Thoracic aorta (tissue), 2 donors: Measurements from ENCODE around the gene NLN. TPM values are rescaled to one million over a fixed set of nuclear protein-coding genes. Genes with fewer than 3 reads are reported as not detected.
"Not testable (repeated sequence)": the region's sequence is repeated elsewhere in the genome, so short reads cannot be mapped to it uniquely, and the experiment has no call there.

Experiments
- ATAC-seq: fragments of 150-250 bp; one replicate; pipeline ENCODE4 v1.8.0; 2017; ENCODE audit warnings: low read depth; ENCODE audit not compliant: insufficient number of reproducible peaks, low FRiP score
- DNase-seq: peaks from one replicate; pipeline ENCODE4 v3.0.0-alpha.2; 2020; ENCODE audit warnings: low spot score
- H3K27ac ChIP-seq, 2 donors: fragments of 200-600 bp; sonication (generic); 1 replicate in 1 of 2; 2 replicates in 1 of 2; pipeline ENCODE4 v1.5.1; 2016; ENCODE audit warnings: mild to moderate bottlenecking in 2 of 2, moderate library complexity in 2 of 2
- H3K27me3 ChIP-seq: fragments of 200-600 bp; sonication (generic); replicated peaks from 2 replicates; pipeline ENCODE4 v1.6.0; 2016; ENCODE audit warnings: mild to moderate bottlenecking; ENCODE audit not compliant: insufficient read depth
- H3K36me3 ChIP-seq: fragments of 200-600 bp; sonication (generic); one replicate; pipeline ENCODE4 v1.5.1; 2016
- H3K4me1 ChIP-seq, 2 donors: fragments of 200-600 bp; sonication (generic); 1 replicate in 1 of 2; 2 replicates in 1 of 2; pipeline versions ENCODE4 v1.5.1 to v1.6.0; 2016; ENCODE audit warnings: low read depth in 2 of 2, mild to moderate bottlenecking in 1 of 2; ENCODE audit not compliant: control insufficient read depth in 1 of 2
- H3K4me3 ChIP-seq: fragments of 200-600 bp; sonication (generic); 2 replicates; pipeline ENCODE4 v1.5.1; 2016; ENCODE audit warnings: mild to moderate bottlenecking
- H3K9me3 ChIP-seq: fragments of 200-600 bp; sonication (generic); 2 replicates; pipeline ENCODE4 v1.5.1; 2016
- CTCF ChIP-seq: fragments of 200-600 bp; sonication (generic); IDR thresholded peaks from one replicate; pipeline ENCODE4 v1.5.1; 2019; ENCODE audit warnings: antibody characterized with exemption
- total RNA-seq, 2 donors: library from RNA; depleted of rRNA; stranded (reverse); fragments of >200 nt; gene quantifications; one replicate each; pipeline versions ENCODE4 v1.1.0 to v1.2.3, GENCODE V29; 2016

The NLN gene
- total RNA-seq, 2 donors from 2014 or later, result 6.8 to 24.1 TPM

GRCh38 chr5:65721050-65721719 is 820 bp upstream of the NLN start:
- no peaks in the 10 kb centered on the region for H3K36me3 ChIP-seq
- H3K9me3 ChIP-seq, result no peaks in the 10 kb centered on the region
- no peak for TF ChIP-seq CTCF
- ATAC-seq (peak; percentile 17), DNase-seq (peak; percentile 15)
- peak overlapping the region; percentile 82 for H3K4me3 ChIP-seq
- H3K27ac ChIP-seq, result peak overlapping the region; percentile 62 to 76
- H3K4me1 ChIP-seq, result peaks cover 8 to 39% of the 10 kb centered on the region in 2 donors
- H3K27me3 ChIP-seq, result no peaks in the 10 kb centered on the region

- Histone ChIP-seq H3K4me1 (peaks cover 8 to 39% of the 10 kb centered on the region in 2 donors), H3K36me3 (no peaks in the 10 kb centered on the region), H3K27me3 (no peaks in the 10 kb centered on the region), H3K9me3 (no peaks in the 10 kb centered on the region), H3K27ac (peak overlapping the region; percentile 36 to 76), H3K4me3 (peak overlapping the region; percentile 82)
- ATAC-seq, result no peak
- no peak for DNase-seq
- TF ChIP-seq CTCF, result no peak
Observed at GRCh38 chr5:65722575-65723403, 784 bp downstream of the NLN start.

GRCh38 chr5:65727491-65728156 is 5.6 kb downstream of the NLN start:
- no peak overlapping the region for H3K4me3 ChIP-seq
- H3K4me1 ChIP-seq, result peaks cover 0 to 13% of the 10 kb centered on the region in 2 donors
- H3K27ac ChIP-seq, result no peak overlapping the region
- H3K36me3 ChIP-seq, result no peaks in the 10 kb centered on the region
- no peak for TF ChIP-seq CTCF
- DNase-seq, result no peak
- ATAC-seq, result no peak
- no peaks in the 10 kb centered on the region for H3K9me3 ChIP-seq
- no peaks in the 10 kb centered on the region for H3K27me3 ChIP-seq

GRCh38 chr5:65728218-65728617 is 6.2 kb downstream of the NLN start:
- TF ChIP-seq CTCF, result no peak
- Histone ChIP-seq H3K4me1 (peaks cover 0 to 13% of the 10 kb centered on the region in 2 donors), H3K4me3 (no peak overlapping the region), H3K27ac (no peak overlapping the region), H3K27me3 (no peaks in the 10 kb centered on the region), H3K36me3 (no peaks in the 10 kb centered on the region), H3K9me3 (no peaks in the 10 kb centered on the region)
- ATAC-seq (no peak), DNase-seq (no peak)

- no peaks in the 10 kb centered on the region for H3K9me3 ChIP-seq
- no peak for TF ChIP-seq CTCF
- no peak for ATAC-seq
Observed at GRCh38 chr5:65730910-65731309, 8.9 kb downstream of the NLN start.

GRCh38 chr5:65732046-65732445 is 10.0 kb downstream of the NLN start:
- not testable (repeated sequence) for H3K36me3 ChIP-seq, H3K9me3 ChIP-seq, H3K27ac ChIP-seq, H3K4me1 ChIP-seq, DNase-seq, ATAC-seq, H3K4me3 ChIP-seq, H3K27me3 ChIP-seq

More at GRCh38 chr5:65730910-65731309, 8.9 kb downstream of the NLN start:
- no peaks in the 10 kb centered on the region for H3K36me3 ChIP-seq
- H3K27ac ChIP-seq, result no peak overlapping the region
- H3K4me1 ChIP-seq, result no peaks in the 10 kb centered on the region
- no peak for DNase-seq
- H3K4me3 ChIP-seq, result no peak overlapping the region
- no peaks in the 10 kb centered on the region for H3K27me3 ChIP-seq

- DNase-seq, H3K9me3 ChIP-seq, H3K4me3 ChIP-seq, H3K36me3 ChIP-seq, H3K27me3 ChIP-seq, H3K4me1 ChIP-seq, H3K27ac ChIP-seq, ATAC-seq: not testable (repeated sequence)
Observed at GRCh38 chr5:65734196-65734775, 12.3 kb downstream of the NLN start.
